ENCODE results near the gene OSBPL10.

DNA sequence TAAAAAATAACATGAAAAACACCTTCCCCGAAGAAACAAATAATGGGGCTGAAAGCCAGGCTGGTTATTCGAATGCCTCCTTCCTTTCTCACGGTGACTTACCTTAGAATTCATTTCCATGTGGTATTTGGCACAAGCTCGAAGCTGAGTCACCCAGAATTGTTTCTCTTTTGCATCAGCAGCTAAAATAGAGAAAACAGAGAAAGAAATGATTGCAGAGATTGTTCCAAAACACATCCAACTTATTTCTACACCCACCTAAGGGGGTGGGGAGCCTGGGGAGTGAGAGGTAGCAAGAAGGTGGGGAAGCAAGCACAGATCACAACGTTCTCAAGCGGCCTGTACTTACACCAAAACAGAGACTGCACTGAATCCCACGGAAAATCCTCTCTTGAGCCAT is 104.7 kb downstream of the OSBPL10 start:
- TF ChIP-seq, protein P1, sequence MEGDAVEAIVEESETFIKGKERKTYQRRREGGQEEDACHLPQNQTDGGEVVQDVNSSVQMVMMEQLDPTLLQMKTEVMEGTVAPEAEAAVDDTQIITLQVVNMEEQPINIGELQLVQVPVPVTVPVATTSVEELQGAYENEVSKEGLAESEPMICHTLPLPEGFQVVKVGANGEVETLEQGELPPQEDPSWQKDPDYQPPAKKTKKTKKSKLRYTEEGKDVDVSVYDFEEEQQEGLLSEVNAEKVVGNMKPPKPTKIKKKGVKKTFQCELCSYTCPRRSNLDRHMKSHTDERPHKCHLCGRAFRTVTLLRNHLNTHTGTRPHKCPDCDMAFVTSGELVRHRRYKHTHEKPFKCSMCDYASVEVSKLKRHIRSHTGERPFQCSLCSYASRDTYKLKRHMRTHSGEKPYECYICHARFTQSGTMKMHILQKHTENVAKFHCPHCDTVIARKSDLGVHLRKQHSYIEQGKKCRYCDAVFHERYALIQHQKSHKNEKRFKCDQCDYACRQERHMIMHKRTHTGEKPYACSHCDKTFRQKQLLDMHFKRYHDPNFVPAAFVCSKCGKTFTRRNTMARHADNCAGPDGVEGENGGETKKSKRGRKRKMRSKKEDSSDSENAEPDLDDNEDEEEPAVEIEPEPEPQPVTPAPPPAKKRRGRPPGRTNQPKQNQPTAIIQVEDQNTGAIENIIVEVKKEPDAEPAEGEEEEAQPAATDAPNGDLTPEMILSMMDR (IDR thresholded peaks at IDR 0.05): no peak
- no peak for TF ChIP-seq POLR2AphosphoS5 (IDR thresholded peaks at IDR 0.05)

Data from prostate gland (tissue), 2 donors.